Measurements from ENCODE around the gene CORO1A.

GRCh38 chr16:30137897-30138296 lies 45.5 kb upstream of the CORO1A start:
- no peak for TF ChIP-seq CTCF (IDR thresholded peaks at IDR 0.05)
- TF ChIP-seq POLR2A (IDR thresholded peaks at IDR 0.05): no peak
